GM12878 (cell line): ENCODE results near the gene C1R. TPM values are rescaled to one million over a fixed set of nuclear protein-coding genes. Genes with fewer than 3 reads are reported as not detected.

ENCODE experiments used
- ATAC-seq: fragments of 200-7000 bp; cut with Tn5 transposase; 3 replicates; pipeline ENCODE4 v1.9.1; 2020; ENCODE audit warnings: mild to moderate bottlenecking, moderate library complexity
- BruUV-seq: library from RNA; stranded (reverse); fragments of 400-500 nt; replicated peaks from 2 replicates; lab custom pipeline; 2021; lab: Mats Ljungman, UMichigan
- CTCF ChIA-PET: fragments of 300-600 bp; sonication (Branson Sonifier 250); formaldehyde crosslinking; extraction: SDS; loops from one replicate; lab custom pipeline; 2021; ENCODE audit warnings: inconsistent platforms; lab: Yijun Ruan, JAX
- POLR2A ChIA-PET: fragments of 350-600 bp; formaldehyde crosslinking; extraction: SDS; loops from one replicate; lab custom pipeline; 2021; ENCODE audit warnings: inconsistent platforms; lab: Charles Lee
- RAD21 ChIA-PET: fragments of 300-600 bp; sonication (Branson Sonifier 250); formaldehyde crosslinking; loops from one replicate; lab custom pipeline; 2023; ENCODE audit warnings: antibody characterized with exemption; ENCODE audit not compliant: unreplicated experiment; lab: Charles Lee
- SMC1A ChIA-PET: fragments of 300-600 bp; sonication (Branson Sonifier 250); formaldehyde crosslinking; loops from one replicate; lab custom pipeline; 2023; ENCODE audit not compliant: unreplicated experiment, uncharacterized antibody; lab: Charles Lee
- DNase-seq: peaks from one replicate; pipeline ENCODE4 v3.0.0-alpha.2; 2011; ENCODE audit warnings: low read depth, low spot score
- FAIRE-seq: peaks from 3 replicates; lab custom pipeline; 2011; peaks lifted over from hg19 to GRCh38; lab: Jason Lieb, UNC
- H2AFZ ChIP-seq: 2 replicates; pipeline ENCODE4 v1.6.0; 2011; ENCODE audit warnings: low read depth, low read length, control low read depth; ENCODE audit not compliant: control insufficient read depth
- H3K27ac ChIP-seq: 2 replicates; pipeline ENCODE4 v1.5.1; 2011; ENCODE audit warnings: control low read depth; ENCODE audit not compliant: control insufficient read depth, insufficient read depth
- H3K27me3 ChIP-seq, 2 experiments: replicated peaks in 1 of 2; 2 replicates each; pipeline versions ENCODE4 v1.6.0 to v1.6.1; 2011; ENCODE audit warnings: low read length in 1 of 2; ENCODE audit not compliant: control insufficient read depth in 2 of 2, insufficient read depth in 2 of 2
- H3K36me3 ChIP-seq, 2 experiments: 2 replicates each; pipeline ENCODE4 v1.5.1; 2011; ENCODE audit warnings: low read length in 1 of 2; ENCODE audit not compliant: control insufficient read depth in 2 of 2, insufficient read depth in 2 of 2
- H3K4me1 ChIP-seq: 2 replicates; pipeline ENCODE4 v1.6.1; 2011; ENCODE audit warnings: mild to moderate bottlenecking, low read length, moderate library complexity, mixed read lengths; ENCODE audit not compliant: control insufficient read depth, insufficient read depth
- H3K4me2 ChIP-seq: 2 replicates; pipeline ENCODE4 v1.6.0; 2011; ENCODE audit warnings: control low read depth; ENCODE audit not compliant: control insufficient read depth, insufficient read depth
- H3K4me3 ChIP-seq: fragments of 200-600 bp; sonication (generic); 2 replicates; pipeline ENCODE4 v1.5.1; 2016
- H3K79me2 ChIP-seq: 2 replicates; pipeline ENCODE4 v1.6.0; 2011; ENCODE audit warnings: low read length; ENCODE audit not compliant: control insufficient read depth, insufficient read depth
- H3K9ac ChIP-seq: 2 replicates; pipeline ENCODE4 v1.8.0; 2011; ENCODE audit warnings: low read length, control low read depth, mixed read lengths; ENCODE audit not compliant: control insufficient read depth, insufficient read depth
- H3K9me3 ChIP-seq: replicated peaks from 3 replicates; pipeline ENCODE4 v1.5.1; 2011; ENCODE audit warnings: mild to moderate bottlenecking, low read length; ENCODE audit not compliant: control insufficient read depth, insufficient read depth
- H4K20me1 ChIP-seq: 2 replicates; pipeline ENCODE4 v1.6.0; 2011; ENCODE audit not compliant: control insufficient read depth, insufficient read depth
- ATF7 ChIP-seq: fragments of 450-650 bp; IDR thresholded peaks from 2 replicates; pipeline ENCODE4 v1.6.1; 2016; ENCODE audit warnings: low read depth, mild to moderate bottlenecking
- CHD1 ChIP-seq: IDR thresholded peaks from 2 replicates; pipeline ENCODE4 v1.6.1; 2012; ENCODE audit warnings: low read depth, low read length, improper control_type of control experiment
- CHD2 ChIP-seq: IDR thresholded peaks from 2 replicates; pipeline ENCODE4 v1.6.1; 2011; ENCODE audit warnings: low read depth, low read length, improper control_type of control experiment, borderline replicate concordance
- EP300 ChIP-seq, 2 experiments: fragments of 150-350 bp in 1 of 2; IDR thresholded peaks; 2 replicates each; pipeline ENCODE4 v1.6.1; 2011 to 2012; ENCODE audit warnings: low read depth in 2 of 2, low read length in 2 of 2, borderline replicate concordance in 1 of 2, improper control_type of control experiment in 1 of 2, inconsistent platforms in 1 of 2; ENCODE audit not compliant: control insufficient read depth in 1 of 2
- EZH2 ChIP-seq: IDR thresholded peaks from 2 replicates; pipeline ENCODE4 v1.6.1; 2012; ENCODE audit warnings: low read depth, mild to moderate bottlenecking, control low read depth, inconsistent platforms, low read length, borderline replicate concordance; ENCODE audit not compliant: control insufficient read depth
- MEF2B ChIP-seq: fragments of 450-650 bp; IDR thresholded peaks from 2 replicates; pipeline ENCODE4 v1.6.1; 2018; ENCODE audit warnings: mild to moderate bottlenecking, moderate library complexity; ENCODE audit not compliant: partially characterized antibody, poor library complexity, severe bottlenecking
- MLLT1 ChIP-seq: fragments of 450-650 bp; IDR thresholded peaks from 2 replicates; pipeline ENCODE4 v1.6.1; 2016; ENCODE audit warnings: mild to moderate bottlenecking
- MTA3 ChIP-seq: IDR thresholded peaks from 2 replicates; pipeline ENCODE4 v1.6.1; 2012; ENCODE audit warnings: low read length, inconsistent platforms, borderline replicate concordance
- NR2C2 ChIP-seq: IDR thresholded peaks from 2 replicates; pipeline ENCODE4 v1.6.1; 2011; ENCODE audit warnings: borderline replicate concordance, low read depth; ENCODE audit not compliant: control insufficient read depth, insufficient read length
- PAX5 ChIP-seq: IDR thresholded peaks from 2 replicates; pipeline ENCODE4 v1.6.1; 2011; ENCODE audit warnings: low read depth, low read length, borderline replicate concordance
- POLR2A ChIP-seq: IDR thresholded peaks from 2 replicates; pipeline ENCODE4 v1.6.1; 2011; ENCODE audit warnings: low read depth, mild to moderate bottlenecking, low read length
- PRDM15 ChIP-seq: fragments of 450-650 bp; formaldehyde crosslinking; IDR thresholded peaks from 2 replicates; pipeline ENCODE4 v1.4.0; 2020; ENCODE audit warnings: mild to moderate bottlenecking, moderate library complexity
- RCOR1 ChIP-seq: conservative IDR thresholded peaks from 2 replicates; pipeline ENCODE4 v1.6.1; 2012; ENCODE audit warnings: low read depth, low read length, improper control_type of control experiment
- SIX5 ChIP-seq: IDR thresholded peaks from 2 replicates; pipeline ENCODE4 v1.6.1; 2011; ENCODE audit warnings: mild to moderate bottlenecking, low read depth, low read length, moderate library complexity; ENCODE audit not compliant: severe bottlenecking
- TCF3 ChIP-seq: IDR thresholded peaks from 2 replicates; pipeline ENCODE4 v1.6.1; 2012; ENCODE audit warnings: low read depth, mild to moderate bottlenecking, low read length, borderline replicate concordance; ENCODE audit not compliant: insufficient read depth
- ZNF592 ChIP-seq: fragments of 450-650 bp; IDR thresholded peaks from 2 replicates; pipeline ENCODE4 v1.6.1; 2017; ENCODE audit warnings: mild to moderate bottlenecking, moderate library complexity
- in situ Hi-C: fragments of 300-500 bp; cut with MboI; formaldehyde crosslinking; loops from 9 replicates; pipeline ENCODE4 v1.14.3; 2018; ENCODE audit warnings: mixed read lengths
- intact Hi-C: fragments of 100-400 bp; cut with micrococcal nuclease; formaldehyde crosslinking; loops from one replicate; pipeline ENCODE4 v1.14.2; 2022; ENCODE audit not compliant: unreplicated experiment
- polyA plus RNA-seq, 11 experiments: library from polyadenylated mRNA; depleted of rRNA in 4 of 11; unstranded in 6 of 11; stranded (reverse) in 5 of 11; fragments of >200 nt; fragmentation: Nextera tagmentation in 4 of 11; fragmentation: Illumina TruSeq in 1 of 11; extraction: Ambion mirVana in 4 of 11; extraction: Trizol in 1 of 11; gene quantifications; 1 replicate in 1 of 11; 2 replicates in 10 of 11; pipeline versions ENCODE4 v1.2.1 to v1.2.3, GENCODE V29; 2011 to 2016; ENCODE audit warnings: inconsistent platforms in 2 of 11, missing spikeins in 2 of 11, low read depth in 1 of 11
- total RNA-seq, 4 experiments: library from RNA; depleted of rRNA in 3 of 4; stranded (reverse); fragments of >200 nt in 3 of 4; fragmentation: Illumina TruSeq in 1 of 4; extraction: Trizol in 1 of 4; gene quantifications; 2 replicates each; pipeline versions ENCODE4 v1.2.1 to v1.2.3, GENCODE V29; 2013 to 2021

C1R gene
- total and polyA plus RNA-seq, 10 of the 15 experiments (the other 5 are each of a cell fraction or from before 2014, with no cell fraction given): 0.31 to 1.9 (median 0.96) TPM; not detected in 1

GRCh38 chr12:7079826-7080125 is 12.5 kb downstream of the C1R start:
- H4K20me1 ChIP-seq: no peaks in the 10 kb centered on the region
- ATAC-seq (no peak), DNase-seq (no peak), FAIRE-seq (no peak)
- no peak overlapping the region for H2AFZ ChIP-seq
- POLR2A ChIA-PET: interaction anchor here (0.5 to 0.6 kb wide), 2 partner anchors 31 to 766 kb away, joined by 3 read pairs; no protein-coding TSS in a partner anchor
- H3K4me3 ChIP-seq: no peak overlapping the region
- H3K36me3 ChIP-seq: no peaks in the 10 kb centered on the region
- BruUV-seq: no TSS peak
- no peak overlapping the region for H3K27ac ChIP-seq
- H3K9ac ChIP-seq: no peak overlapping the region
- intact Hi-C loops (no loop called here), in situ Hi-C loops (no loop called here)
- H3K4me2 ChIP-seq: no peak overlapping the region
- no peaks in the 10 kb centered on the region for H3K4me1 ChIP-seq
- H3K27me3 ChIP-seq: no peaks in the 10 kb centered on the region
- SMC1A ChIA-PET: interaction anchor here (1.2 kb wide), 1 partner anchor 14 kb away, joined by 4 read pairs; no protein-coding TSS in a partner anchor
- CTCF ChIA-PET: interaction anchor here (0.9 to 1.1 kb wide), 2 partner anchors 65 to 83 kb away, joined by 3 read pairs; no protein-coding TSS in a partner anchor
- H3K79me2 ChIP-seq: no peaks in the 10 kb centered on the region
- RAD21 ChIA-PET: no interaction called here
- no peaks in the 10 kb centered on the region for H3K9me3 ChIP-seq
- TF ChIP-seq RCOR1 (no peak), CHD1 (no peak), PRDM15 (CRISPR knock-in tag) (no peak), MTA3 (no peak), NR2C2 (no peak), MLLT1 (no peak), SIX5 (no peak), CHD2 (no peak), ZNF592 (no peak), EZH2 (no peak), ATF7 (no peak), PAX5 (no peak), MEF2B (no peak), POLR2A (no peak), TCF3 (no peak), EP300 (IDR thresholded peaks at IDR 0.05; ENCODE audit: borderline replicate concordance in 1 of 2, control insufficient read depth in 1 of 2, low read depth in 2 of 2, low read length in 2 of 2) (no peak)
